HG02885 (cell line): ENCODE data around the gene IDH3A.

Experiments used
- ATAC-seq: cut with Tn5 transposase; IDR thresholded peaks from one replicate; pipeline ENCODE4 v1.9.1; 2021; ENCODE audit warnings: mild to moderate bottlenecking; ENCODE audit not compliant: unreplicated experiment, poor library complexity

Gene IDH3A

DNA sequence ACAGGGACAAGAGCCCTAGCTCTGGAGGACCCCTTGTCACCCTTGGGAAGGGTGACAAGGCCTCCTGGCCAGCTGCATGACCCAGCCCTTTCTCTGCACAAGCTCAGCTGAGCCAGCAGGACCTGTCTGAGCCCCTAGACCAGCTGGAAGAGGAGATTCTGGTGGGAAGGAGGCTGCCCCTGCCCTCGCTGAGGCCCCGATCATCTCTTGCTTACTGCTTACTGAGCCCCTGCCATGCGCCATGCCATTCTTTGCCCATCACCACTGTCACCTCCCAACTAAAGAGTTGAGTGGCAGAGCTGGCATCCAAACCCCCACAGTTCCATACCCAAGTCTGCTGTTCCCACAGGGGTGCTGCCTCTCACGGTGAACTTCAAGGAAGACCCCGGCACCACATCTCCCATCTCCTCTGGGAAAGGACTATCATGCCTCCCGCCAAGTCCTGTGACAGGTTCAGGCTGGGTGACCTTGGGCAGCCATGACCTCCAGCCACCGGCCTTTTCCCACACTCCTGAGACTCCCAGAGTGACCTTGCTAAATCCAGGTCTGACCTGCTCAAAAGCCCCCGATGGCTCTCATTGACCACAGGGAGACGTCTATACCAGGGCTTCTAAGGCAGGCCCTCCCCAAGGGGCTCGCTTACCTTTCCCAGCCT is 51.2 kb downstream of the IDH3A start:
- ATAC-seq: no peak

DNA sequence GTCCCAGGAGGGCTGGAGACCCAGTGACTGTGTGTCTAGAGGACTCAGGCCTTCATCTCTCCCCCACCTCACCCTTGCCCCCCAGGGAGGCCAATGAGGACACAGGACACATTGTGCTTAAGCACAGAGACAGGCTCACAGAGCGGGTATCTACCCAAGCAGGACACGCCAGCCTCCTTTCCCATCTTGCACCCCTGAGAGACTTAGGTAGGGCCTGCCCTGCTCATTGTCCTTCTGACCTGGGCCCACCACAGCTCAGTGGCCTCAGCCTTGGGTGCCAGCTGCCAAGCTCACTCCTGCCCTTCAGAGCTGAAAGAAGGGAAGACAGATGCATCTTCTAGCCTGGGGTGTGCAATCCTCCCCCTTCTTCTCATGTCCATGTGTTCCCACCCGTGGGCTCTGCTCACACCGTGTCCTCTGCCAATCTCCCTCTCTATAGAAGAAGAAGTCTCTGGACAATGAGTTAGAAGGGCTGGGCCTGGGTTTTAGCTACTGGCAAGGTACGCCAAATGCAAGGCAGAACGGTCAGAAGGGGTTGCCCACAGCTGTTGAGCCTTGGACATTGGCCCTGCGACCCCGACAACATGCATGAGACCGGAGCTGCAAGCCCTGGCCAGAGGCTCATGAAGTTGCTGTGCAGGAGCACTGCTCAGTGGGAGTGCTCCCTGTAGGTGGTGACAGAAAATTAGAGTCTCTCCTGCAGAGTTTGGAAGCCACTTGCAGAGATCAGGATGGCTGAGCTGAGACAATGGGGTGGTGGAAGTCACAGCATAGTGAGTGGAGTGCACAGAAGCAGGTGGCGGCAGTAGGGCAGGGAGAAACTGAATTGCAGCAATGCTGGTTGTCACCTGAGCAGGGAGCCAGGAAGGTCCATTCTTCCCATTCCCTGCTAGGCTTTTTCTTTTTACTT is 52.4 kb downstream of the IDH3A start:
- ATAC-seq: no peak

DNA sequence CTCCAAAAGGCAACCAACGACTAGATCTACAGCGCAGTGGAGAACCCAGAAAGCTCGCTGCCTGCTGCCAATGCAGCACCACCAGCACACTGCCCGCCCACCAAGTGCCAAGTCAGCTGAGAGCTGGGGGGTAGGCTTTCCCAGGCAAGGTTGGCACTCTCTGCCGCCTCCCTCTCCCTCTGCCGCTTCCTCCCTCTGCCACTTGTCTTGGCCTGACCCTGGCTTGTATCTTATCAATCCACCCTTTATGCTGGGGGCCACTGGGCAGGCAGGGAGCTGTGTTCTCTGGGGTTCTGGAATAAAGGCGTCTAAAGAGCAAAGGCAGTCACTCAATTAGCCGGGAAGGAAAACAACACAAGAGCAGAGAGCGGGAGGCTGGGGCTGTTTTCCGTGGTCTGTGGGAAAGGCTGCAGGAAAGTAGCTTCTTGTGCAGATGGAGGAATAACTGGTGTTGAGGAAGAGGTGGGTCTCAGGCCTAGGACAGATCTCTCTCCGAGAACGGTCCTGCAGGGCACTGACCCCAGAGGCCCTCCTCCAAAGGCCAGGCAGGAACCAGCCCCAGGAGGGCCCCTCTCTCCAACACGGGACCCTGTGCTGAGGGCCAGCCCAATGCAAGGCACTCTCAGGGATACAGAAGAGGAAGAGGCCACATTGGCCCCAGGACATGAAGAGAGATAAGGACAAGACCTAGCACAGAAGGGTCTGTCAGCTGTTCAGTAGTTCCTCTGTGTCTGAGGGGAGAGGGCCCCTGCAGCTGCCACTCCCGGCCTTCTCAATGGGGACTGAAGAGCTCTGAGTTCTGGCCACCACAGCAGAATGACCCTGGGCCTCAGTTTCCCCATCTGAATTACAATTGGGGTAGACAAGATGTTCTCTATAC is 54.4 kb downstream of the IDH3A start:
- ATAC-seq: no peak

DNA sequence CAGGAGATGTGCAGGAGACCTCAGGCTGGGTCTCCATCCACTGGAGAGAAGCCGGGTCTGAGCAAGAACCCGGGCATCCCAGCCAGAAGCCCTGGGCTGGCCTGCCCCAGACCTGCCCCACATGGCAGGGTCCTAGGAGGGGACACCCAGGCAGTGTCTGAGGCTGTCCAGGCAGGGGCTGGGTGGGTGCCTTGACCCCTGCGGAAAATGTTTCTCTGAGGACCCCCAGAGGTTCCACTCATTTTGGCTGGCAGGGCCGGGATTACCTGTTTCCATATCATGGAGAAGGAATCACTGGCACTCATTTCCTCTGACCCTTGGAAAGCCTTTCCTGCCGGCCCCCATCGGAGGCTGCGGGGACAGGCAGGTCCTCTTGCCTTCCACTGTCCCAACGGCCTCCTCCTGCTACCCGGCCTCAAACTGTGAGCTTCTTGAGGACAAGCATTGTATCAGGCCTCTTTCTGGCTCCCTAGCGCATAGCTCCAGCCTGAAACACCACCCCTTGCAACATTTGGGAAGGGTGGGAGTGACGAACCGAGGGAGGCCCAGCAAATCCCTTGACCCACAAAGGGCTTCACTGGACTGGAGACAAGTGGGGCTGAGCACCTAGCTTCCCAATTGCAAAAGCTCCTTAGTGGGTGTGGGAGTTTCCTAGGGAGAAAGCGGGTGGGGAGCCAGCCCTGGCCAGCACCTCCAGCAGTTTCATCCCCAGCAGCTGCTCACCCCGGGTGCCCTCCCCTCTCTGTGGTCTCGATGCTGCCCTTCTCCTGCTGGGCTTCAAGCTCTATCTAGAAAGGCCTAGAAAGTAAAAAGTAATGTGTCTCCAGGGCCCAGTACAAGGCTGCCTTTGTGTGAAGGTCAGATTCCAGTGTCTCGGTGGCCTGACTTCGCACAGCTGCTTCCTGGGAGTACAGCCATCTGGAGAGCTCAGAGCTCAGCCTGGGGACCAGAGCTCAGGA is 55.5 kb downstream of the IDH3A start:
- ATAC-seq: no peak

DNA sequence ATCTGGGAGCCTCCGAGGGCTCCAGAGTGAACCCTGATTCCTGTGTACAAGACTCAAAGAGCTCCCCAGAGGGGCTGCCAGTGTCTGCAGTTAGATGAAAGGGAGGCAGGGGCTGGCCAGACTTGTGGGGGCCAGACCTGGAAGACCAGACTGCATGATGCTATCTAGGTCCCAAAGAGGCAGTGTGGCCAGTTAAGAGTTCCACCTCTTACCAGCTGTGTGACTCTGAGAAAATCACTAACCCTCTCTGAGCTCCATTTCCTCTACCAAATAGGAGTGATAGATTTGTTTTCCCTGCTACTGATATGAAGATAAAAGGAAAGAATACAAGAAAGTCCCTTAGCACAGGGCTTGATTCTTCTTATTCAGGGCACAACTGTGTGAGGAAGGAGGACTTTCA is 56.2 kb downstream of the IDH3A start:
- ATAC-seq: no peak

DNA sequence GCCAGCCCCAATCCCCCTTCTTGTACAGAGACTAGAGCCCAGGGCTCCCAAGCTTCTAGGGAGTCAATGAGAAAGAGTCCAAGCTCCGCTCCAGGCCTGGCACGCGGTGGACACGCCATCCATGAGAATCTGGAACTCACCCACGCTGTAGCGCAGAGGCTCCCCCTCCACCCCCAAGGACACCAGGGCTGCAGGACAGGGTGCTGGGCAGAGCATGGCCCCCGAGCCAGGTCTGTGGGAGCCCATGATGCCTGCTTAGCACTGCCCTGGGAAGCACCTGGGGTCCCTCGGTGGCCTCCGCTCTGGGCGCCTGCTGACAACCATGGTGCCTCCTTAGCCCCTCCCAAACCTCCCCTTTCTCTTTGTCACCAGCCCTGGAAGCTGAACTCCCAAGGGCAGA is 56.7 kb downstream of the IDH3A start:
- no peak for ATAC-seq

DNA sequence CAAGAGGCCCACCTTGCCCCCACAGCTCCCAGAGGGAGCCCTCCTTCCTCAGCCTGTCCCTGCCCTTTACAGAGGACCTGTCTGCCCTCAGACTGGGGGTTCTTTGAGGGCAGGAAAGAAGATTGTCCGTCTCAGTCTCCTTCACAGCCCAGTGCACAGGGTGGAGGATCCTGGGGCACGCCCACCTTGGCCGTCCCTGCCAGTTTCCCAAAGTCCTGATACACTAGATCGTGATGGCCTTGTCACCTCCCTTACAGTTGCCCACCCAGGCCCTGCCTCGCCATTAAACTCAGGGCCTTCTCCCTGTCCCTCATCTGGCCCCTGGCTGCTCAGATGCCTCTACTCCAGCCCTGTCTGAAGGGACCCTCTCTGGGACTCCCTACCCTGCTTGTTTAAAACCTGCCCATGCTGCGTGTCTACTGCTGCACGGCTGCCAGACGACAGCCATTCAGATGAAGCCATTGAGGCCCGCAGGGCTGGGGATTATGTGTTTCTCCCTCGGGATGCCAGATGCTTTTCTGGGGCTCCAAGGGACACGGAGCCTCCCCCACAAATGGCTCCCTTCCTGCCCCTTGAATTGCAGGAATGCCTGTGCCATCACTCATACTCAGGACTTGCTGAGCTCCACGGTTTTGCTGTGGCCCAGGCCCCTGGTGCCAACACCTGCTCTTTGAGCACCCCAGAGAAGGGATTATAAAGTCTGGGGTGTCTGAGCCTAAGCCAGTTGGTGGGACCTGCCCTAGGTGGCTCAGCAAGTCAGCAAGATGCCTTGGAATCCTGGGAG is 57.4 kb downstream of the IDH3A start:
- ATAC-seq: no peak

DNA sequence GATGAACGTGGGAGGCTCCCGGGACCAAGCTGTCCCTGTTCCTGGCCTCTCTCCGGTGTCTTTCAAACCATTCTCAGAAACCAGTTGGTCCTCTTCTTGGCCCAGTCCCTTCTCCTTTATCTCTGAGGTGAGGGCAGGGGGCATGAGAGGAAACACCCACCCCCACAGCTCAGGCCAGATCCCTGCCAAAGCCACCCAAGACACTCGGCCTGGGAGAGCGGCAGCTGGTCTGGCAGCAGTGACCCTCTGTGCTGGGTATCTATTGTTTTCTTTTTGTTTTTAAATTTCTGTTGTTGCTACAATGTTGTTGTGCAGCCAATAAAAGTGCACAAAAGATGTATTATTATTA is 57.9 kb downstream of the IDH3A start:
- no peak for ATAC-seq

DNA sequence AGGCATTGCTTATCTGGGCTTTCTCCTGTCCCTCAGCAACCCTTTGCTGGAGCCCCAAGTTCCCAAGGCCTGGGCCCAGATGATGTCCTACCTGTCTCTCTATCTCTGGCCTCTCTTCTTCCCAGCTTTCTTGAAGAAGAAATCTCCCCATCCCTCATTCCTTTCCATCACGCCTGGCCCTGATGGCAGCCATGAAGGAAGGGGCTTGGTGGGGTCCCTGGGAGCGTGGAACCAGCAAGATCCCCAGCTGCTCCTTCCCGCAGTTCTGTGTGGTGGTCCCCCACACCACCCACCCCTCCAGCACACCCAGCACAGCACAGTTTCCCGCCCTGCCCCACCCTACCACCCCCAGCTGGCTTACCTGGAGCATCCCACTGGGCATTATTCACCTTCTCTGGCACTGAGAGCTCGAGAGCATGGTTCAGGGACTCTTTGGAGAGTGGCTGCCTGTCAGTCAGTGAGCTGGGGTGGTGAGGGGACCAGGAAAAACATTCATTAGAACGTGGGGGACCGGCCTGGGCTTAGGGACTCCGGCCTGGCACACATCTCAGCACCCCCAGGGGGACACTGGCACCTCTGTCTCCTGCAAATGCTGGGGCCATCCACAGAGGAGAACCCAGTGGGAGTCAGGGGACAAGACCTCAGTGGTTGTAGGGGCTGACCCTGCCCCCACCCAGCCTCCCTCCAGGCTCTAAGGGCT is 58.6 kb downstream of the IDH3A start:
- ATAC-seq: no peak

DNA sequence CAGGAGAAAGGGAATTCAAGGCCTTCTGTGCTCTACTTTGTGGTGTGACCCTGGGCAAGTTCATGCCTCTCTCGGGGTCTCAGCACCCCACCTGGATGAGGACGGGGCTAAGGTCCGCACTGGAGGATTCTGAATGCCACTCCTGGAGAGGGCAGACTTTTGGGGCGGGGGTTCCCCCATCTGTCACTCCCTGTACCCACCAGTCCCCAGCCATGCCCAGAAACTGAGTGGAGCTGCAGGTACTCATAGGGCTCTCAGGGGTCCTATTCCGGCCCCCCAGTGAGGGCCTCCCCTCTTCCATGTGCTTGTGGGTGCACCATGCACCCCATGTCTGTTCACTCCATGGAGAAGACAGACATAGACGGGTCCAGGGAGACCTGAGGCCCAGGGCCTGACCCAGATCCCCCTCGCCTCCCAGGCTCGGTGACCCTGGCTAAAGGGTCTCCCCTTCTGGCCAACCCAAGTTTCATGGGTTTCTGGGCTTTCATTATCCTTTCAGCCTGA is 59.2 kb downstream of the IDH3A start:
- no peak for ATAC-seq

DNA sequence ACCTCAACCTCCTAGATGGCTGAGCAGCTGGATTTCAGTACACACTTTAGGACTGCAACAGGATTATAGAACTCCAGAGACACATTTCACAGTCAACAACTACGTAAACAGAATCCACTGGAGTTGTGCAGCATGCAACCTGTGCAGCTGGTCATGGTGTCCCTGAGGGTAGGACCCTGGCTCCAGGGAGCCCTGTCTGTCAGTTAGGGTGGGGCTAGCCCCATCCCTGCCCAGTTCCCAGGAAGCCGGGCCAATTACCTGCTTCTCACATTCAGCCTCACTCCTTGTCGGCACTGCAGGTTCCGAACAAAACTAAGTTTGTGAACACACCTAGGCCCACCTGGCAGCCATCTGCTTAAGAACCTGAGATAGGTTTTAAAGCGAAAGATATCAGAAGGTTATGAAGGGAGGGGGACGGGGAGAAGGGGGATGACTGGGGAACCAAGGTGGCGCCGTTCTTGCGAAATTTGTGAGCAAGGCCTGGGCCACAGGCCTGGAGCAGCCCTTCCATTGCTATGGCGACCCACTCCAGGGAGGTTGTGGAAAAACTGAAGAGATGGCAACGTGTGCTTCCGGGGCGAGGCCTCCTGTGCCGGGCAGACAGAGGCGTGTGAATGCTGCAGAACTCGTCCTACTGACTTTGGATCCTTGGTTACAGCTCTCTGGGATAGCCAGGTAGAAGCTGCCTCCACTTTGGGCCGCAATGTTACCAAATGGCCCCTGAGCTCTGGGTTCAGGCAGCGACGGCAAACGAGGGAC is 59.9 kb downstream of the IDH3A start:
- no peak for ATAC-seq

DNA sequence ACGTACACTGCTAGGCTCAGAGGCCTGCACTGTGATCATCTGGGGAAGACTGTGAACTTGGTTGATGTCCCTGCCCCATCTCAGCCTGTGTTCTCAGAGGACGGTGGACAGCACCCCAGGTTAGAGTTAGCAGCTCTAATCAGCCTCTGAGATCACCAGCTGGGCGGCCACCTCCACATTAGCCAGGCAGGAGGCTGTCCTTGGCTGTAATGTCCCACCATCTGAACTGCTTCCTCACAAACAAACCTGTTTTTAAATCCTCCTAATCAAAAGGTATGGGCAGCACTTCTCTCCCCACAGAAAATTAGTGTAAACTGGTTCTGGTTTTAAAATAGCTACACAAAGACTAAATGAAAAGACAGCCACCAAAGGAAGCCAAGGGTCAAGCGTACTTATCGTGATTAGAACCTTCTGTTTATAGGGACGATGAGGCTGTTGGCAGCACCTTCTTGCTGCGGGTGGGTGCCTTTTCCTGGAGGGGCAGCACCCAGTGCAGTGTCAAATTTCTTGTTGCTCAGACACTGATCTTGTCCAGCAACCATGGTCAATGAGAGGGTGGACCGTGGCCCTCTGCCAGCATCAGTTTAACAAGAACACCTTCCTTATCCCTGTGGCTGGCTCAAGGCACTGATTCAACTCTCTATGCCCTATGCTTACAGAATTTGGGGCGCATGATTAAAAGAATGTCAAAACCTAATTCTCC is 60.6 kb downstream of the IDH3A start:
- no peak for ATAC-seq

DNA sequence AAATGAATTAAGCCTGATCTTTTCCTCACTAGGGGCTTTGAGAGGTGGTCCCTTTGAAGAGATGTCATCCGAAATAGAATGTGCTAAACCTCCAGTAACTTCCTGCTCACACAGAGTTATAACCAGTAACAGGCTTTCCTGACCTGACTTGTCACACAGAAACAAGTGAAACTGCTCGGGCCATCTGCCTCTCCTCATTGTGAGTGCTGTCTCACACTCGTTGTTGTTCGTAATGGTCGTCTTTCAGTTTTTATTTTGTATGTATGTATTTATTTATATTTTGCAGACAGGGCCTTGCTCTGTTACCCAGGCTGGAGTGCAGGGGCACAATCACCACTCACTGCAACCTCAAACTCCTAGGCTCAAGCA is 61.2 kb downstream of the IDH3A start:
- no peak for ATAC-seq

DNA sequence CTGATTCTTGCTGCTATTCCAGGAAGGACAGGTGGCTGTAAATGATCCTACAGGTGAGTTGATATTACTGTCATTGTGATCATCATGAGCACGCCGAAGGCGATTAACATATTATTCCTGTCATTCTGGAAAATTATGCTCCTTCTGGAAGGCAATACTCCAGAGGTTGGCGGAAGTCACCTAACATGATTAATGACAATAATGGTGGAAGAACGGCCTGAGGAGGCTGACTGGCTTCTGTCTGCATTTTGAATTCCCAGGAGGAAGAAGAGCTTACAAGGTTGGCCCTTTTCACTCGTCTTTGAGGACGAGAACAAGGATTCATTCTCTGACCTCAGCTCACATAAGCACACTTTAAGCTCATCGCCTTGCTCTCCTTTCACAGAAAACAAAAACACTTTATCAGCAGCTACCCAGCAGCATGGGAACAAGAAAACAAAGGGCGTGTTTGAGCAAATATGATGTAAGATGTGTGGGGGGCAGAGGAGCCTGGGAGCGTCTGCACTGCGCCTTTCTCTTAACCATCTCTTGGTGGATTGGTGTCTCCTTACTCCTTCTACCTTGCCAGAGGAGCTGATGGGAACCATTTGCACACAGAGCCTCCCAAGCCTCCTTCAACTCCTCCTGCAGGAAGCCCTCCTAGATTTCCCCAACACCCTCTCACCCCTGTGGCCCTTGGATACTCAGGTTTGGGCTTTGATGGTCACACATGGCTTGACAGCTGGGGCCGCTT is 62.2 kb downstream of the IDH3A start:
- no peak for ATAC-seq

DNA sequence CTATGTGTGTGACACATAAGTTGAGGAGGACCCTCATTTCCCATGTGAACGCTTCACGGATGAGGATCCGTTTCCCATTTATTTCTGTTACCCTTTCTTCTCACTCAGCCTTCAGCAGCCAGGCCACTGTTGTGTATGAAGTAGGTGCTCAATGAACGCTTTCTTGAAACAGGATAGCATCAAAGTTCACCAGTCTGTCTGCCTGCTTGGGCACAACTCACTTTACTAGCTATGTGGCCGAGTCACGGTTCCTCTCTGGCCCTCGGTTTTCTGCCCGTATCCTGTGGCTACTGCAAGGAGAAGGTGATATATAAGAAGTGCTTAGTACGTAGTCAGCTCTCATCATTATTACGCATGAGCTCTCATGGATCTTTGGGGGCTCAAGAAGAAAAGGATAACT is 62.8 kb downstream of the IDH3A start:
- no peak for ATAC-seq
